CD4-positive, alpha-beta T cell treated with Interleukin-15 for 4 hours (primary cell): ENCODE measurements around the gene FAAP20.

Source experiments
- DNase-seq: peaks from one replicate; pipeline ENCODE4 v3.0.0-alpha.2; 2020; ENCODE audit warnings: low spot score

Gene FAAP20

GRCh38 chr1:2229911-2230731, 35.5 kb upstream of the FAAP20 start:
- no peak for DNase-seq

GRCh38 chr1:2229037-2229864, 34.7 kb upstream of the FAAP20 start:
- peak; percentile 58 for DNase-seq

- no peak for DNase-seq
Observed at GRCh38 chr1:2228694-2229036, 34.1 kb upstream of the FAAP20 start.

- DNase-seq = no peak
Observed at GRCh38 chr1:2228157-2228594, 33.6 kb upstream of the FAAP20 start, which contains the start of gene SKI. SKI (plus strand) TSS chr1:2228319; CDS start chr1:2228767, 448 bp downstream.

GRCh38 chr1:2227346-2228156, 33.0 kb upstream of the FAAP20 start:
- peak; percentile 95 for DNase-seq

GRCh38 chr1:2226525-2227345, 32.2 kb upstream of the FAAP20 start:
- no peak for DNase-seq

GRCh38 chr1:2224631-2225428, 30.3 kb upstream of the FAAP20 start:
- DNase-seq = no peak

- no peak for DNase-seq
Observed at GRCh38 chr1:2224170-2224584, 29.6 kb upstream of the FAAP20 start.

GRCh38 chr1:2221271-2221670, 26.7 kb upstream of the FAAP20 start:
- no peak for DNase-seq

GRCh38 chr1:2216767-2217058, 22.1 kb upstream of the FAAP20 start:
- DNase-seq = no peak

GRCh38 chr1:2215909-2216766, 21.6 kb upstream of the FAAP20 start:
- no peak for DNase-seq

- no peak for DNase-seq
Observed at GRCh38 chr1:2215329-2215728, 20.8 kb upstream of the FAAP20 start.

- no peak for DNase-seq
Observed at GRCh38 chr1:2214541-2215241, 20.1 kb upstream of the FAAP20 start.

- DNase-seq = no peak
Observed at GRCh38 chr1:2213576-2214505, 19.3 kb upstream of the FAAP20 start.

- DNase-seq = peak; percentile 87
Observed at GRCh38 chr1:2212532-2213491, 18.2 kb upstream of the FAAP20 start.

GRCh38 chr1:2212274-2212531, 17.6 kb upstream of the FAAP20 start:
- no peak for DNase-seq

GRCh38 chr1:2210786-2211185, 16.2 kb upstream of the FAAP20 start:
- no peak for DNase-seq
